ENCODE results near the gene RNF40. TPM values are rescaled to one million over a fixed set of nuclear protein-coding genes. Genes with fewer than 3 reads are reported as not detected.
A peak's percentile ranks its signal among the peaks of the same experiment; 100 is the strongest.

The RNF40 gene
- total RNA-seq, 1 donor from 2014 or later: 50.6 TPM

DNA sequence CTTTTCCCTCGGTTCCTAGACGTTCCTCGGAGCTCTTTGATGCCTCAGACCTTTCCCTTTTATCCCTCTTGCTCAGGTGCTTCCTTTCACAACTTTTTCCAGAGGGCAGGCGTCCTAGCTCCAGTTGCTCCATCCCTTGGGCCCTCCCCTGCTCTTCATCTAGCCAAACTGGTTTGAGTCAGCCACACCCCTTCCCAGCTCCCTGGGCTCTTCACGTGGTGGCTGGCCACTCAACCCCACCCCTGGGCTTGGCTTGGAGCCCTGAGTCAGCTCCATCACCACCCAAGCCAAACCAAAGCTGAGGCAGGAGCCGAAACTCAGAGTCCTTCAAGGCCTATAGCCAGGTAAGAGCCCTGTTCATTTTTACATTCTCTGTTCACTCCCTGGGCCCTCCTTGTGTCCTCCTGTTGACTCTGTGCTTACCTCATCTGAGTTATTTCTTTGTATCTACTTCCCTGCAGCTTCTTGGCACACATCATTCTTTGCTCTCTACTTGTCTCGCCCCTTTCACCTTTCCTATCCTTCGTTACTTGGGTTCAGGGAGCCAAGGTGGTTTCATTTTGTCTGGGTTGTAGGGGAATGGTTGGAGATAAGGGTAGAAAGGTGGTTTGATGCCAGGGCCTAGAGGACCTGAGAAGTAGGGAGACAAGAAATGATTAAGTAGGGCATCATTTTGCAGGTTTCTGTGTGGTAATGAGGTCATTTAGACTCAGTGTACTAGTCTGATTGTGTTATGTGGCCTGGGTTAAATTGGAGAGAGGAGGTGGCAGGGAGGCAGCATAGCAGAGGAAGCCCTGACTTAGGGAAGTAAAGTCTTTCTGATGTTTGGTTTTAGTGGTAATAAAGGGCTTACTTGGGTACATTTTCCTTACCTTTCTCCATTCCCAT is 21.5 kb upstream of the RNF40 start:
- Histone ChIP-seq H3K27me3 (ENCODE audit: control insufficient read depth in 3 of 3, insufficient read depth in 3 of 3, low read length in 3 of 3) (no peaks in the 10 kb centered on the region), H3K9ac (ENCODE audit: low read depth in 1 of 3, low read length in 3 of 3) (peak overlapping the region in 1 of 3 donors; percentile 54), H3K4me3 (ENCODE audit: low read length in 3 of 3) (peak overlapping the region in 2 of 3 donors; percentile 15 to 59), H3K27ac (ENCODE audit: low read depth, low read length) (no peak overlapping the region), H3K9me3 (ENCODE audit: control insufficient read depth in 3 of 3, low read length in 3 of 3) (no peaks in the 10 kb centered on the region), H3K4me1 (ENCODE audit: control insufficient read depth in 3 of 3, insufficient read depth in 3 of 3, low read length in 3 of 3) (peaks cover 7 to 15% (median 8%) of the 10 kb centered on the region in 3 donors), H3K36me3 (ENCODE audit: control insufficient read depth in 3 of 3, insufficient read depth in 3 of 3, low read length in 3 of 3) (peaks cover 42 to 55% (median 49%) of the 10 kb centered on the region in 3 donors)

DNA sequence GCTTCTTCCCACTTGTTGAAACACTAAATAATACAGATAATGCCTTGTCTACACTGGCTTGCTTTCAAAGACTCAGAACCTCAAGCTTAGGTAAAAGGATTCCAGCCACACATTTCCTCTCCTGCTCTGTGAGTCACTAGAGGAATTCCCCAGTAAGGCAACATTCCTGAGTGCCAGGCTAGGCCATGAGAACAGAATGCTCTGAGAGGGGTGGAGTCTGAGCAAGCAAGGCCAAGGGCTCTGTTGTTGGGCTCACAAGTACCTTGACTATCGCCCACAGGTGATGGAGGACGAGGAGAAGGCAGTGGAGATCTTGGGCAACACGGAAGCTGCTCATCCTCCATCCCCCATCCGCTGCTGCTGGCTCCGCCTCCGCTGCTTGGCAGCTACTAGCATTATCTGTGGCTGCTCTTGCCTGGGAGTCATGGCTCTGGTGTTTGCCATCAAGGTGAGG is 20.6 kb upstream of the RNF40 start:
- no peak overlapping the region for H3K27ac ChIP-seq (ENCODE audit: low read depth, low read length)
- H3K4me1 ChIP-seq (ENCODE audit: control insufficient read depth in 3 of 3, insufficient read depth in 3 of 3, low read length in 3 of 3): peaks cover 7 to 15% (median 8%) of the 10 kb centered on the region in 3 donors
- no peaks in the 10 kb centered on the region for H3K9me3 ChIP-seq (ENCODE audit: control insufficient read depth in 3 of 3, low read length in 3 of 3)
- peaks cover 33 to 46% (median 40%) of the 10 kb centered on the region in 3 donors for H3K36me3 ChIP-seq (ENCODE audit: control insufficient read depth in 3 of 3, insufficient read depth in 3 of 3, low read length in 3 of 3)
- no peaks in the 10 kb centered on the region for H3K27me3 ChIP-seq (ENCODE audit: control insufficient read depth in 3 of 3, insufficient read depth in 3 of 3, low read length in 3 of 3)
- H3K9ac ChIP-seq (ENCODE audit: low read depth in 1 of 3, low read length in 3 of 3): no peak overlapping the region
- H3K4me3 ChIP-seq (ENCODE audit: low read length in 3 of 3): no peak overlapping the region

DNA sequence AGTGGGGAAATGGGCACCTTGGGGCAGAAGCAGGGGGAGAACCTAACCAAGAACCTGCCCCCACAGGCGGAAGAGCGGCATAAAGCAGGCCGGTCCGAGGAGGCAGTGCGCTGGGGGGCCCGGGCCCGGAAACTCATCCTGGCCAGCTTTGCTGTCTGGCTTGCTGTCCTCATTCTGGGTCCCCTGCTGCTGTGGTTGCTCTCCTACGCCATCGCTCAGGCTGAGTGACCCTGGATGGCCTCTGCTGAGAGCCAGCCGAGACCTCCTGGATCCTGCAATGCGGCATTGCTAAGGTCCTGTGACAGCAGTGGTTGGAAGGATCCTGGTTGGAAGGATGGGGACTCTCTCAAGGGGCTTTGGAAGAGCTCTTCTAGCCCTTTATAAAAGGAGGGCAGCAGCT is 18.4 kb upstream of the RNF40 start:
- no peaks in the 10 kb centered on the region for H3K9me3 ChIP-seq (ENCODE audit: control insufficient read depth in 3 of 3, low read length in 3 of 3)
- H3K27ac ChIP-seq (ENCODE audit: low read depth, low read length): peak overlapping the region; percentile 61
- no peak overlapping the region for H3K9ac ChIP-seq (ENCODE audit: low read depth in 1 of 3, low read length in 3 of 3)
- peaks cover 13 to 22% (median 15%) of the 10 kb centered on the region in 3 donors for H3K4me1 ChIP-seq (ENCODE audit: control insufficient read depth in 3 of 3, insufficient read depth in 3 of 3, low read length in 3 of 3)
- H3K27me3 ChIP-seq (ENCODE audit: control insufficient read depth in 3 of 3, insufficient read depth in 3 of 3, low read length in 3 of 3): no peaks in the 10 kb centered on the region
- no peak overlapping the region for H3K4me3 ChIP-seq (ENCODE audit: low read length in 3 of 3)
- H3K36me3 ChIP-seq (ENCODE audit: control insufficient read depth in 3 of 3, insufficient read depth in 3 of 3, low read length in 3 of 3): peaks cover 12 to 25% (median 18%) of the 10 kb centered on the region in 3 donors

DNA sequence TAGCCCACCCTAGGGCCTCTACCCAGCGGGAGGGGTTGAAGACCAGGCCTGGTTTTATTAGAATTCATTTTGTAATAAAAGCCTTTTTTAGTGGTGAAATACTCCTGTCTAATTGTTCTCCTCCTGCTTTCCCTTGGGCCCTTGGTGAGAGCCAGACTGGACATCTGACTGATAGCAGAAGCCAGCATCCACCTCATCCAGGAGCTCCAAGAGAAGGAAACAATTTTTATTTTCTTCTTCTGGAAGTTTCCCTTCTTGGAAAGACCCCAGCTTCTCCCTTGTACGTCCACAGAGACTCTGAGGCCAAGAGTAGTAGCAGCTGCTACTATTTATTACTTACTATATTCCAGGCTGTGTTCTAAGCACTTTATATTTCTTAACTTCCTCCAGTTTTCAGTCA is 17.9 kb upstream of the RNF40 start:
- no peaks in the 10 kb centered on the region for H3K27me3 ChIP-seq (ENCODE audit: control insufficient read depth in 3 of 3, insufficient read depth in 3 of 3, low read length in 3 of 3)
- no peak overlapping the region for H3K4me3 ChIP-seq (ENCODE audit: low read length in 3 of 3)
- H3K4me1 ChIP-seq (ENCODE audit: control insufficient read depth in 3 of 3, insufficient read depth in 3 of 3, low read length in 3 of 3): peaks cover 13 to 22% (median 15%) of the 10 kb centered on the region in 3 donors
- no peaks in the 10 kb centered on the region for H3K9me3 ChIP-seq (ENCODE audit: control insufficient read depth in 3 of 3, low read length in 3 of 3)
- H3K9ac ChIP-seq (ENCODE audit: low read depth in 1 of 3, low read length in 3 of 3): no peak overlapping the region
- peaks cover 8 to 20% (median 13%) of the 10 kb centered on the region in 3 donors for H3K36me3 ChIP-seq (ENCODE audit: control insufficient read depth in 3 of 3, insufficient read depth in 3 of 3, low read length in 3 of 3)
- H3K27ac ChIP-seq (ENCODE audit: low read depth, low read length): peak overlapping the region; percentile 61

DNA sequence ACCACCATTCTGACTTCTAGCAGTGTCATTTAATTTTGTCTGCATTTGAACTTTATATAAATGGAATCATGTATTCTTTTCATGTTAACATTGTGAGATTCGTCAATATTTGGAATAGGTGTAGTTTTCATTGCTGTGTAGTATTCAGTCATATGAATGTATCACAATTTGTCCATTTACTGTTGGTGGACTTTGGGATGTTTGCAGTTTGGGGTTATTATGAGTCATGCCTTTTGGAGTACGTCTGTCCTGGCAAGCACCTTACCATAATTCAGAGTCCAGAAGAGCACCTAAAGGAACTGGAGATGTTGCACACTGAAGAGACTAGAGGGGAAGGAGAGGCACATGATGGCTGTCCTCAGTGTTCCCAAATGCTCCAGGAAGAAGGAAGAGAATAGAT is 17.0 kb upstream of the RNF40 start:
- Histone ChIP-seq H3K4me1 (ENCODE audit: control insufficient read depth in 3 of 3, insufficient read depth in 3 of 3, low read length in 3 of 3) (peaks cover 13 to 22% (median 15%) of the 10 kb centered on the region in 3 donors), H3K27me3 (ENCODE audit: control insufficient read depth in 3 of 3, insufficient read depth in 3 of 3, low read length in 3 of 3) (no peaks in the 10 kb centered on the region), H3K27ac (ENCODE audit: low read depth, low read length) (no peak overlapping the region), H3K4me3 (ENCODE audit: low read length in 3 of 3) (no peak overlapping the region), H3K36me3 (ENCODE audit: control insufficient read depth in 3 of 3, insufficient read depth in 3 of 3, low read length in 3 of 3) (peaks cover 6 to 15% (median 8%) of the 10 kb centered on the region in 3 donors), H3K9ac (ENCODE audit: low read depth in 1 of 3, low read length in 3 of 3) (no peak overlapping the region), H3K9me3 (ENCODE audit: control insufficient read depth in 3 of 3, low read length in 3 of 3) (no peaks in the 10 kb centered on the region)

DNA sequence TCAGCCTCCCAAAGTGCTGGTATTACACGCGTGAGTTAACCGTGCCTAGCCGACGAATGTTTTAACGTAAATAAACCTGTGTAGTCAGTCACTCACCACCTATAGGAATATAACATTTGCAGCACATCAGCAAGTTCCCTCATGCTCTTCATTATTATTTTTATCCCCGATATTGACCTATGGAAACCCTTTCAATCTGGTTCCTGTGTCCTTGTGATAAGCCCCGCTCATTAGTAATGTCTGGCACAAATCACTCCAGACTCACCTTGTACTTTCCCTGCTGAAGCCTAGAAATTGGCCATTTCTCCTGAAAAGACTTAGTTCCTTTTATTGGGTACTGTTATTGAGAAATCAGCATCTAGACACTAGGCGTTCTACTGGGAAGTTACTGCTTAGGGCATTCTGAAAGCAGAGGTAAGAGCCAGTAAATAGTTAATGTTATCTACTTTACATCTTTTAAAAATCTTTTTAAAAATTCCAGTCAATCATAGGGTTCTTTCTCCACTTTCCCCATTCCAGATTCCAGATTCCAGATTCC is 15.4 kb upstream of the RNF40 start:
- Histone ChIP-seq H3K4me3 (ENCODE audit: low read length in 3 of 3) (no peak overlapping the region), H3K27ac (ENCODE audit: low read depth, low read length) (no peak overlapping the region)

DNA sequence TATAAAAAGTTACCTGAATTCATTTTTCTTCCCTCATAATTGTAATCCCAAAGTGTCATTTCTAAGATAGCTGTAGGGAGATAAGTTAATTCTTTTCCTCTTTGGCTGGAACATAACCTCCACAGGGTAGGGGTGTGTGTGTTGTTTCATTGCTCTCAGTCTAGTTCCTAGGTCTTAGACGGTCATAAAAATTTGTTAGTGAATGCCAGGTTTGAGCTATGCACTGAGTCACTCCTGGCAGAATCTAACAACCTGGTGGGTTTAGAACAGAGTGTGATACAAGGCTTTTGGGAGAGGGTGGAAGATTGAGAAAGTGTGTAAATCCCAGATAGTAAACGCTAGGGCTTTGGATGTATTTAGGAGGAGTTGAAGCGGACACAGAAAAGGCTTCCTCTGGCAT is 14.8 kb upstream of the RNF40 start:
- peaks cover 13 to 19% (median 13%) of the 10 kb centered on the region in 3 donors for H3K36me3 ChIP-seq (ENCODE audit: control insufficient read depth in 3 of 3, insufficient read depth in 3 of 3, low read length in 3 of 3)
- peak overlapping the region; percentile 82 to 86 (median 85) for H3K4me3 ChIP-seq (ENCODE audit: low read length in 3 of 3)
- H3K4me1 ChIP-seq (ENCODE audit: control insufficient read depth in 3 of 3, insufficient read depth in 3 of 3, low read length in 3 of 3): peaks cover 6 to 7% (median 7%) of the 10 kb centered on the region in 3 donors
- no peaks in the 10 kb centered on the region for H3K27me3 ChIP-seq (ENCODE audit: control insufficient read depth in 3 of 3, insufficient read depth in 3 of 3, low read length in 3 of 3)
- peak overlapping the region in 2 of 3 donors; percentile 51 to 78 for H3K9ac ChIP-seq (ENCODE audit: low read depth in 1 of 3, low read length in 3 of 3)
- H3K9me3 ChIP-seq (ENCODE audit: control insufficient read depth in 3 of 3, low read length in 3 of 3): no peaks in the 10 kb centered on the region
- H3K27ac ChIP-seq (ENCODE audit: low read depth, low read length): peak overlapping the region; percentile 73

More for the DNA sequence above, 15.4 kb upstream of the RNF40 start:
- Histone ChIP-seq H3K27me3 (ENCODE audit: control insufficient read depth in 3 of 3, insufficient read depth in 3 of 3, low read length in 3 of 3) (no peaks in the 10 kb centered on the region), H3K9me3 (ENCODE audit: control insufficient read depth in 3 of 3, low read length in 3 of 3) (no peaks in the 10 kb centered on the region), H3K4me1 (ENCODE audit: control insufficient read depth in 3 of 3, insufficient read depth in 3 of 3, low read length in 3 of 3) (peaks cover 6 to 8% (median 7%) of the 10 kb centered on the region in 3 donors), H3K9ac (ENCODE audit: low read depth in 1 of 3, low read length in 3 of 3) (no peak overlapping the region), H3K36me3 (ENCODE audit: control insufficient read depth in 3 of 3, insufficient read depth in 3 of 3, low read length in 3 of 3) (peaks cover 13 to 19% (median 18%) of the 10 kb centered on the region in 3 donors)

DNA sequence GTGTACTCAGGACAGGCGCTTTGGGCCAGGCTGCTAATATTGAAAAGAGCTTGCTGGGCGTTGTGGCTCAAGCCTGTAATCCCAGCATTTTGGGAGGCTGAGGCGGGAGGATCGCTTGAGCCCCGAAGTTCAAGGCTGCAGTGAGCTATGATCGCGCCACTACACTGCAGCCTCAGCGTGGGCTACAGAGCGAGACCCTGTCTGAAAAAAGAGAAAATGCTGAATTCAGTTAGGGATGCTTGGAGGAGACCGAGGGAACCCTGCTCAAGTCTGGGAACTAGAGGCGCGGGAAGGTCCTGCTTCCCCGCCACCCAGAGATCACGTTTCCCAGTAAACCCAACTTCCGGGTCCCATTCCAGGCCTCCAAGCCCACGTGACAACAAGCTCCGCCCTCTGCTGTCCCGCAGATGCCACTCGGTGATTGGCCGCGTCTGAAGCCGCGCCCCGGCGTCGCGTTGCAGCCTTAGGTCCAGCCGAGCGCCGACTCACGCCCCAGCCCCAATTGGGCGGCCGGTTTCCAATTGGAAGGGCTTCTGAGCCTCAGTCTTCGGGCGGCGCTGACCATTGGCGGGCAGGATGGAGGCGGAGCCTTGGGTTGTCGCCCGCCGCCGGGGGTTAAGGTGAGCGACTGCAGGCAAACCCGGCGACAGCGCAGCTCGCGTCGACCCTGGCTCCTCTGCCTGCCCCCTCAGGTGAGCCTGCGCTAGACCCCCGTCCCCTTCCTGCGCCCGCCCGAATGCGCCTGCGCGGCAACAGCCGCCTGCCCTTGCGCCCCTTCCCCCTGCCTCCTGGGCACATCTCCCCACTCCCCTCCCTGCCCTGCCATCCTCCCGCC is 14.1 kb upstream of the RNF40 start, which contains the start of gene PHKG2:
Gene PHKG2 (plus strand): TSS at position 627 of the 835 bp plus-strand sequence. CDS start 396 bp downstream, outside the sequence.
- peaks cover 6 to 7% (median 7%) of the 10 kb centered on the region in 3 donors for H3K4me1 ChIP-seq (ENCODE audit: control insufficient read depth in 3 of 3, insufficient read depth in 3 of 3, low read length in 3 of 3)
- H3K4me3 ChIP-seq (ENCODE audit: low read length in 3 of 3): peak within 1 kb of the TSS; percentile 82 to 86 (median 85)
- peaks cover 13 to 22% (median 17%) of the 10 kb centered on the region in 3 donors for H3K36me3 ChIP-seq (ENCODE audit: control insufficient read depth in 3 of 3, insufficient read depth in 3 of 3, low read length in 3 of 3)
- no peaks in the 10 kb centered on the region for H3K9me3 ChIP-seq (ENCODE audit: control insufficient read depth in 3 of 3, low read length in 3 of 3)
- no peaks in the 10 kb centered on the region for H3K27me3 ChIP-seq (ENCODE audit: control insufficient read depth in 3 of 3, insufficient read depth in 3 of 3, low read length in 3 of 3)
- H3K9ac ChIP-seq (ENCODE audit: low read depth in 1 of 3, low read length in 3 of 3): peak within 1 kb of the TSS; percentile 62 to 78 (median 72)
- H3K27ac ChIP-seq (ENCODE audit: low read depth, low read length): peak within 1 kb of the TSS; percentile 73

DNA sequence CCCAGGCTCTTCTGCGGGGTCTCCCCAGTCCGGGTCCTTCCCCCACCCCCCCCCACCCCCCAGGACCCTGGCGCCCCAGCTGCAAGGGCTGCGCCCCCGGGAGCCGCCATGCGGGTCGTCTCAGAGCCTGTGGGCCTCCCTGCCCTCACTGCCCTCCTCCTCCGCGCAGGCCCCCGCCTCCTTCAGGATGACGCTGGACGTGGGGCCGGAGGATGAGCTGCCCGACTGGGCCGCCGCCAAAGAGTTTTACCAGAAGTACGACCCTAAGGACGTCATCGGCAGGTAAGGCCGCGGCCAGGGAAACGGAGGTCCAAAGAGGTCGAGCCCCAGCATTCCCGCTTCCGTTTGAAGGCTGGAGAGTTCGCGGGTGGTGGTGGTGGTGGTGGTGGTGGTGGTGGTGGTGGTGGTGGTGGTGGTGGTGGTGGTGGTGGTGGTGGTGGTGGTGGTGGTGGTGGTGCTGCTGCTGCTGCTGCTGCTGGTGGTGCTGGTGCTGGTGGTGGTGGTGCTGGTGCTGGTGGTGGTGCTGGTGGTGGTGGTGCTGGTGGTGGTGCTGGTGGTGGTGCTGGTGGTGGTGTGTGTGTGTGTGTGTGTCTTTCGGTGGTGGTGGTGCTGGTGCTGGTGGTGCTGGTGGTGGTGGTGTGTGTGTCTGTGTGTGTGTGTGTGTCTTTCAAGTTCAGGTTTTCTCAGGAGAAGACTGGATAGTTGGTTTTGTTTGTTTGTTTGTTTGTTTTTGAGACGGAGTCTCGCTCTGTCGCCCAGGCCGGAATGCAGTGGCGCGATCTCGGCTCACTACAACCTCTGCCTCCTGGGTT is 13.3 kb upstream of the RNF40 start:
- no peaks in the 10 kb centered on the region for H3K9me3 ChIP-seq (ENCODE audit: control insufficient read depth in 3 of 3, low read length in 3 of 3)
- no peak overlapping the region for H3K27ac ChIP-seq (ENCODE audit: low read depth, low read length)
- H3K27me3 ChIP-seq (ENCODE audit: control insufficient read depth in 3 of 3, insufficient read depth in 3 of 3, low read length in 3 of 3): no peaks in the 10 kb centered on the region
- peak overlapping the region; percentile 75 to 86 (median 83) for H3K4me3 ChIP-seq (ENCODE audit: low read length in 3 of 3)
- H3K9ac ChIP-seq (ENCODE audit: low read depth in 1 of 3, low read length in 3 of 3): peak overlapping the region; percentile 62 to 77 (median 65)
- H3K4me1 ChIP-seq (ENCODE audit: control insufficient read depth in 3 of 3, insufficient read depth in 3 of 3, low read length in 3 of 3): peaks cover 6 to 7% (median 7%) of the 10 kb centered on the region in 3 donors
- H3K36me3 ChIP-seq (ENCODE audit: control insufficient read depth in 3 of 3, insufficient read depth in 3 of 3, low read length in 3 of 3): peaks cover 6 to 26% (median 25%) of the 10 kb centered on the region in 3 donors
